ENCODE results near the gene NUP37.

DNA sequence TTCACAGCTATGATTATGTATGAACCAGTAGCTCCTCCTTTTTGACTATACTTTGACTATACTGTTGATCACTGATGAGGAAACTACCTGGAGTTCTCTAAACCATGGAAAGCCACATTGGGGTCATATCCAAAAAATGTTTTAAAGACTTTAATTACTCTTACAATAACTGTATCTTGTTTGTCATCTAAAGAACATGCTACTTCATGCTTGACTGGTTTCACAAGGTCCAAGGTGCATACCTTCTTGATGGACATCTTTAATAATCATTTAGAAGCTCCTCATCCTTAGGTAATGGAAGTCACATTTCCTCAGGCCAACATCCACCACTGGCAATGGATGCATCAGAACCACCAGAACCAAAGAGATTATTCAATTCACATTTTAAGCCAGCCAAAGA, 88.1 kb downstream of the NUP37 start:
- TF ChIP-seq, protein P1, sequence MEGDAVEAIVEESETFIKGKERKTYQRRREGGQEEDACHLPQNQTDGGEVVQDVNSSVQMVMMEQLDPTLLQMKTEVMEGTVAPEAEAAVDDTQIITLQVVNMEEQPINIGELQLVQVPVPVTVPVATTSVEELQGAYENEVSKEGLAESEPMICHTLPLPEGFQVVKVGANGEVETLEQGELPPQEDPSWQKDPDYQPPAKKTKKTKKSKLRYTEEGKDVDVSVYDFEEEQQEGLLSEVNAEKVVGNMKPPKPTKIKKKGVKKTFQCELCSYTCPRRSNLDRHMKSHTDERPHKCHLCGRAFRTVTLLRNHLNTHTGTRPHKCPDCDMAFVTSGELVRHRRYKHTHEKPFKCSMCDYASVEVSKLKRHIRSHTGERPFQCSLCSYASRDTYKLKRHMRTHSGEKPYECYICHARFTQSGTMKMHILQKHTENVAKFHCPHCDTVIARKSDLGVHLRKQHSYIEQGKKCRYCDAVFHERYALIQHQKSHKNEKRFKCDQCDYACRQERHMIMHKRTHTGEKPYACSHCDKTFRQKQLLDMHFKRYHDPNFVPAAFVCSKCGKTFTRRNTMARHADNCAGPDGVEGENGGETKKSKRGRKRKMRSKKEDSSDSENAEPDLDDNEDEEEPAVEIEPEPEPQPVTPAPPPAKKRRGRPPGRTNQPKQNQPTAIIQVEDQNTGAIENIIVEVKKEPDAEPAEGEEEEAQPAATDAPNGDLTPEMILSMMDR (IDR thresholded peaks at IDR 0.05) = no peak
- TF ChIP-seq EP300 (IDR thresholded peaks at IDR 0.05) = no peak
- TF ChIP-seq POLR2A (IDR thresholded peaks at IDR 0.05) = no peak
- TF ChIP-seq POLR2AphosphoS5 (IDR thresholded peaks at IDR 0.05) = no peak
